Retinal pigment epithelial cell (primary cell): ENCODE measurements around the gene ERVV-1.

Source experiments
- DNase-seq: peaks from one replicate; pipeline ENCODE4 v3.0.0-alpha.2; 2010; ENCODE audit warnings: low read depth
- H3K4me3 ChIP-seq: 2 replicates; pipeline ENCODE4 v1.5.1; 2011; ENCODE audit warnings: mild to moderate bottlenecking, low read length, control low read depth, moderate library complexity
- TF ChIP-seq, protein P1 (sequence below): conservative IDR thresholded peaks from 2 replicates; pipeline ENCODE4 v1.5.1; 2011; ENCODE audit warnings: low read depth, low read length, control low read depth, inconsistent platforms

Gene ERVV-1

DNA sequence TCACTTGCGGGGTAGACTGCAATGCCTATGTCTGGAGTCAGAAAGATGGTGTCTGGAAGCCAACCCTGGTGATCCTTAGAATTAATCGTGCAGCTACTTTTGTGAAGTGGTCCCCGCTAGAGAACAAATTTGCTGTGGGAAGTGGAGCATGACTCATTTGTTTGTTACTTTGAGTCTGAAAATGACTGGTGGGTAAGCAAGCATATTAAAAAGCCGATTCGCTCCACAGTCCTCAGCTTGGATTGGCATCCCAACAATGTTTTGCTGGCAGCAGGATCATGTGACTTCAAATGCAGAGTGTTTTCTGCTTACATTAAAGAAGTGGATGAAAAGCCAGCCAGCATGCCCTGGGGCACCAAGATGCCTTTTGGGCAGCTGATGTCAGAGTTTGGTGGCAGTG lies 9.5 kb upstream of the ERVV-1 start:
- no peak for DNase-seq
- H3K4me3 ChIP-seq = no peak overlapping the region
- TF ChIP-seq, protein P1, sequence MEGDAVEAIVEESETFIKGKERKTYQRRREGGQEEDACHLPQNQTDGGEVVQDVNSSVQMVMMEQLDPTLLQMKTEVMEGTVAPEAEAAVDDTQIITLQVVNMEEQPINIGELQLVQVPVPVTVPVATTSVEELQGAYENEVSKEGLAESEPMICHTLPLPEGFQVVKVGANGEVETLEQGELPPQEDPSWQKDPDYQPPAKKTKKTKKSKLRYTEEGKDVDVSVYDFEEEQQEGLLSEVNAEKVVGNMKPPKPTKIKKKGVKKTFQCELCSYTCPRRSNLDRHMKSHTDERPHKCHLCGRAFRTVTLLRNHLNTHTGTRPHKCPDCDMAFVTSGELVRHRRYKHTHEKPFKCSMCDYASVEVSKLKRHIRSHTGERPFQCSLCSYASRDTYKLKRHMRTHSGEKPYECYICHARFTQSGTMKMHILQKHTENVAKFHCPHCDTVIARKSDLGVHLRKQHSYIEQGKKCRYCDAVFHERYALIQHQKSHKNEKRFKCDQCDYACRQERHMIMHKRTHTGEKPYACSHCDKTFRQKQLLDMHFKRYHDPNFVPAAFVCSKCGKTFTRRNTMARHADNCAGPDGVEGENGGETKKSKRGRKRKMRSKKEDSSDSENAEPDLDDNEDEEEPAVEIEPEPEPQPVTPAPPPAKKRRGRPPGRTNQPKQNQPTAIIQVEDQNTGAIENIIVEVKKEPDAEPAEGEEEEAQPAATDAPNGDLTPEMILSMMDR = no peak

DNA sequence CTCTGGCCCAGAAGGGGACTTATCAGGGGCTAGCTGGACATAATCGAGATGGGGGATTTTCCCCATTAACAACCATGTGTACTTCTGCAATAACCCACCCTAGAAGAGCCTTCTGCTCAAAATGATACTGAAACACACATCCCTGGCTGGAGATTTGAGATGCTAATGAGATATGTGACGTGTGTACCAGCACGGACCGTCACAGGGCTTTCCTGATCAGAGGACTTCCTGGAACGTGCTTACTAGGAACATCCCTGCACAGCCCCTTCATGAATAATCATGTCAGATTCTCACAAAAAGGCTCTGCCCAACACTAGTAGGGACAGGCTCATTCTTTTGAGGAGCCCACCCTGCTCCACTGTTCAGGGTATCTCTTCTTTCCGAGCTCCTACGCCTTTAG lies 6.5 kb upstream of the ERVV-1 start:
- TF ChIP-seq, protein P1 = no peak

DNA sequence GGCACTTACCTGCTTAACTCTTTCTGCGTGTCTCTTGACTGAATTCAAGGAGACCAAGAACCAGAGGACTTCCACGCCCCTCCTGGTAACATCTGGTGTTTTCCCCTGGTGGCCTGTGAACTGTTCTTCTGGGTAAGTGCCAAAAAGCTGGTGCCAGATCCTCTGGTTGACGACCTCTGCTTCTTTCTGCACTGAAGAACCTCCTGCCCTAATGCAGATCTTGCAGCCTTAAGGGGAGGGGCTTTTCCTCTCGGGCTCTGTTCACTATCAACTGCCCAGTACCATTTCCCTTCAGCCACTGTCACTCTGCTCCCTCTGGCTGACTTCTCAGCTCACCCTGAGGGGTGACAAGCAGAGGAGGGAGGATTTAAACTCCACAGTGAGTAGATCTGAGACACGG lies 6.1 kb upstream of the ERVV-1 start:
- DNase-seq = no peak
- TF ChIP-seq, protein P1 = no peak
- no peak overlapping the region for H3K4me3 ChIP-seq

More for the DNA sequence above, 6.5 kb upstream of the ERVV-1 start:
- no peak for DNase-seq
- H3K4me3 ChIP-seq = no peak overlapping the region

DNA sequence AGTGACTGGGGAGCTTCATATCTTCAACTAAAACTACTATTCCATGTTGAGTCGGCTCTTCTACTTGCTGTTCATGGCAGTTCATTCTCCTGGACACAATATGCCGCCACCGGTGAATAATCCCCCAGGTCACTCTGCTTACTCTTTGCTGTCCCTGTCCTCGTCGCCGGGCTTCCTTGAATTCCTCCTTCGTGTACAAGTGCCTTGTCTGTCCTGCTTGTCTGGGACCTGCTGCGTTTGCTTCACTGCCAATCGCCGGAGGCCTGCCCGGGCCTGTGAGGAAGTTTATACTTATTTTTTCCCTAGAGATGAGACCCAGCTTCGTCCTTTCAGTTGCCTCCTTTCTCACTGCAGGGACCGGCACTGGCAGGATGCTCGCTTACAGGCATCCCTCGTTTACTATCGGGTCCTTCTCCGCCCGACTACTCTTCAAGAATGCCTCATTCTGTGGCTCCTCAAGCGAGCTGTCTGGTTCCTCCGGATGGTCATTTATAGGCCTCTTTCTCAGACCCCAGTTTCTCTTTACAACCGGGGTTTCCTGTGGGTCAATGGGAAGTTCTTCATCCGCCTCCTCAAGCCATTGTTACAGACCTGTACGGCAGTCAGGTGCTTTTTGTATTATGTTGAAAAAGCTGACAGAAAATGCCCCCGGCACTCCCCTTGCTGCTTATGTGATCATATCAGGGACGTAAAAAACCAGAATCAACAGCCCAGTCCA lies 5.5 kb upstream of the ERVV-1 start:
- DNase-seq = no peak
- no peak overlapping the region for H3K4me3 ChIP-seq
- TF ChIP-seq, protein P1 = no peak

DNA sequence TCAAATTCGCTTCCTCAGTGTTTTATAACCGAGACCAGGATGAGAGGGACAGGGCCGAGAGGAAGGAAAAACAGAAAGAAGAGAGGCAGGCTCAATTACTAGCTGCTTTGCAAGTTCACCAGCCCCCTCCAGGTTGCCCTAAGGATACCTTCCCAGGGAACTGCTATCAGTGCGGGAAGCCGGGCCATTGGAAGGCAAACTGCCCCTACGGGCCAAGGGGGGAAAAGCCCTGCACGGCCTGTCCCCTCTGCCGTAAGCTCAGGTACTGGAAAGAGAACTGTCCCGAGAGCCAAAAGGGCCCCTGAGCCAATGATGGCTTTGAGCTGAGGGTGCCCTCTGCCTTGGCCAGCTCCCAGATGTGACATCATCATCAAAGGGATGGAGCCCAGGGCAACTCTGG lies 3.2 kb upstream of the ERVV-1 start:
- TF ChIP-seq, protein P1 = no peak
- no peak overlapping the region for H3K4me3 ChIP-seq
- DNase-seq = no peak

DNA sequence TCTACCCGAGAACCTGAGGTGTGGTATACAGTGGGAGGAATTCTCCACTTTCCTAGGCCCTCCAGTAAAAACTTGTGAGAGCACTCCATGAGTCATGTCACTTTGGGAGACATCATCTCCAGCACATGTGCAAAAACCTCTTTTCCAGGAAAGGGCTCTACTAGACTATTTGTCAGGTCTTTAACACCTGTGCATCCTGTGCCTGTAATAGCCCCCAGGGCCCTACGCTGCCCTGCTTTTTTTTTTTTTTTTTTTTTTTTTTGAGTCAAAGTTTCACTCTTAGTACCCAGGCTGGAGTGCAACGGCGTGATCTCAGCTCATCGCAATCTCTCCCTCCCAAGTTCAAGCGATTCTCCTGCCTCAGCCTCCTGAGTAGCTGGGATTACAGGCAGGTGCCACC lies 1.7 kb upstream of the ERVV-1 start:
- TF ChIP-seq, protein P1 = no peak
- no peak for DNase-seq
- H3K4me3 ChIP-seq = no peak overlapping the region

DNA sequence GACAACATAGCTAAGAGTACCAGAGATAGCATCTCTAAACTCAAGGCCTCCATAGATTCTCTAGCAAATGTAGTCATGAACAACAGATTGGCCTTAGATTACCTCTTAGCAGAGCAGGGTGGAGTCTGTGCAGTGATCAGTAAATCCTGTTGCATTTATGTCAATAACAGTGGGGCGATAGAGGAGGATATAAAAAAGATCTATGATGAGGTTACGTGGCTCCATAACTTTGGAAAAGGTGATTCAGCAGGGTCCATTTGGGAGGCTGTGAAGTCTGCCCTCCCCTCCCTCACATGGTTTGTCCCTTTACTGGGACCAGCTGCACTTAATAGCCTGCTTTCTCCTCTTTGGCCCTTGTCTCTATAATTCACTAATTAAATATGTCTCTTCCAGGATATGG lies 1.4 kb downstream of the ERVV-1 start:
- H3K4me3 ChIP-seq = no peak overlapping the region
- no peak for DNase-seq
- TF ChIP-seq, protein P1 = no peak
